Activated T-helper 17 cell treated with anti-CD3 and anti-CD28 coated beads, Interleukin-2, amount 50 U/mL, for 72 hours (primary cell): ENCODE measurements around the gene SAXO2. TPM values are rescaled to one million over a fixed set of nuclear protein-coding genes. Genes with fewer than 3 reads are reported as not detected.
A peak's percentile ranks its signal among the peaks of the same experiment; 100 is the strongest.
"Not testable (repeated sequence)": the region's sequence is repeated elsewhere in the genome, so short reads cannot be mapped to it uniquely, and the experiment has no call there.

ENCODE experiments used
- ATAC-seq: fragments of 150-1000 bp; cut with Tn5 transposase; replicated peaks from 2 replicates; pipeline ENCODE4 v1.10.0; 2021; ENCODE audit warnings: mild to moderate bottlenecking, moderate library complexity
- H3K27ac Mint-ChIP-seq: one replicate; pipeline ENCODE4 v1.8.0; 2022; ENCODE audit warnings: mixed read lengths
- H3K27me3 Mint-ChIP-seq: one replicate; pipeline ENCODE4 v1.8.0; 2022; ENCODE audit warnings: mixed read lengths
- H3K36me3 Mint-ChIP-seq: one replicate; pipeline ENCODE4 v1.8.0; 2022; ENCODE audit warnings: low read depth, mild to moderate bottlenecking, mixed read lengths
- H3K4me1 Mint-ChIP-seq: one replicate; pipeline ENCODE4 v1.8.0; 2022; ENCODE audit warnings: mixed read lengths
- H3K4me3 Mint-ChIP-seq: one replicate; pipeline ENCODE4 v1.8.0; 2022; ENCODE audit warnings: mild to moderate bottlenecking, mixed read lengths
- H3K9me3 Mint-ChIP-seq: one replicate; pipeline ENCODE4 v1.8.0; 2022; ENCODE audit warnings: mixed read lengths
- total RNA-seq, 2 donors: library from RNA; stranded (reverse); gene quantifications; one replicate each; pipeline ENCODE4 v1.2.3, GENCODE V29; 2022

SAXO2 gene, protein sequence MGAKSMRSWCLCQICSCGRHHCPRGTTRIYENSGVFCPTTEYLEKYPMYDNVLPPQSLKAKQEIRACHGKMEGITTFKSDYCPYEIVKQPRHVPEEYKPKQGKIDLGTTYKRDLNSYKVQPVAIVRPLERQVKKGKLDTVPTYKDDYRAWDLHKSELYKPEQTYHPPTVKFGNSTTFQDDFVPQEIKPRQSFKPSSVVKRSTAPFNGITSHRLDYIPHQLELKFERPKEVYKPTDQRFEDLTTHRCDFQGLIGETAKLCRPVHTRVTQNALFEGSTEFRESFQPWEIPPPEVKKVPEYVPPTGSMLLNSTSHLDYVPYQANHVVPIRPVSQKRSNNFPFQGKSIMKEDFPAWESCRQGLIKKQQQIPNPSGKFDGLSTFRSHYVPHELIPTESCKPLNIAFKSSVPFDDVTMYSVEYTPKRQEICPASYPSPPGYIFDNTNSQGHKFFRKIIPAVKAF
- not detected for total RNA-seq

GRCh38 chr15:82262422-82263026, at the start of gene SAXO2, which contains the start of gene EFL1:
Gene SAXO2 (plus strand): TSS chr15:82262818. CDS start chr15:82262880, 62 bp downstream.
Gene EFL1 (minus strand): TSS chr15:82262734. CDS start chr15:82261778, 956 bp downstream.
- H3K4me3 Mint-ChIP-seq, result peak within 1 kb of the TSS; percentile 92
- H3K9me3 Mint-ChIP-seq, result no peaks in the 10 kb centered on the region
- peak; percentile 95 for ATAC-seq
- no peaks in the 10 kb centered on the region for H3K27me3 Mint-ChIP-seq
- H3K36me3 Mint-ChIP-seq, result peaks cover 34% of the 10 kb centered on the region
- peak within 1 kb of the TSS; percentile 88 for H3K27ac Mint-ChIP-seq
- peaks cover 12% of the 10 kb centered on the region for H3K4me1 Mint-ChIP-seq

DNA sequence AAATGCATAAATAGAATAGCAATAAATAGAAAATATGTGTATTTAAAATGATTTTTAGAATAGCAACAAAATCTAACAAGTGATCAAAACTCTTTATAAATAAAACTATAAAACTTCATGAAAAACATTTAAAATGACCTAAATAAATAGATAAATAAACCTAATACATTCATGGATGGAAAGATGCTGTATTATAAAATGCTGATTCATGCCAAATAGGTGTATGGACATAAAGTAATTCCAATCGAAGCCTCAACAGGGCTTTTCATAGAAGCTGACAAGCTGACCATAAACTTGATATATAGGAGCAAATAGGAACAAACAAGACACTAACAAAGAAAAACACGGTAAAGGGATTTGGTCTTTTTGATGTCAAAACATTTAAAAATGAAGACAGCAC, 46.5 kb upstream of the SAXO2 start:
- not testable (repeated sequence) for ATAC-seq

DNA sequence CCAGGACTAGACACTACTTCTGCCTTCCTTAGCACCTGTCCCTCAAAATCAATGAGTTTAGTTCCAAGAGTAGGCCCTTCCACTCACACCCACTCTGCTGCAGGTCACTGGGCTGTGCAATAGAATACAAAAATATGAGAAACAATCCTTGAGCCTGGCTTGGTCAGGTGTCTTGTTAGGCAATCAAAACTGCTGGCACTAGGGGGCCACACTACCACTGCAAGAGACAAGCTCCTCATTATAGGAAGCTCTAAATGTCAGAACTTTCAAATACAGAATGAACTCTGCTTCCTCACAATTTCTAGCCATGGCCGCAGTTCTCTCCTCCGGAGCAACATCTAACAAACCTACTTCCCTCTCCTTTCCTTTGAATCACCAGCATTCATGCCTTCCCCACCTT, 41.1 kb upstream of the SAXO2 start:
- not testable (repeated sequence) for H3K27me3 Mint-ChIP-seq, H3K4me1 Mint-ChIP-seq, H3K4me3 Mint-ChIP-seq, H3K27ac Mint-ChIP-seq, ATAC-seq, H3K9me3 Mint-ChIP-seq
- peaks cover 69% of the 10 kb centered on the region for H3K36me3 Mint-ChIP-seq

More for the DNA sequence above, 46.5 kb upstream of the SAXO2 start:
- H3K9me3 Mint-ChIP-seq, H3K4me1 Mint-ChIP-seq, H3K27ac Mint-ChIP-seq, H3K4me3 Mint-ChIP-seq, H3K27me3 Mint-ChIP-seq: not testable (repeated sequence)
- H3K36me3 Mint-ChIP-seq, result peaks cover 89% of the 10 kb centered on the region

GRCh38 chr15:82228750-82229149, 33.9 kb upstream of the SAXO2 start:
- no peaks in the 10 kb centered on the region for H3K9me3 Mint-ChIP-seq
- H3K27me3 Mint-ChIP-seq, result no peaks in the 10 kb centered on the region
- peaks cover 73% of the 10 kb centered on the region for H3K36me3 Mint-ChIP-seq
- peaks cover 6% of the 10 kb centered on the region for H3K4me1 Mint-ChIP-seq
- no peak overlapping the region for H3K4me3 Mint-ChIP-seq
- ATAC-seq, result peak; percentile 54
- no peak overlapping the region for H3K27ac Mint-ChIP-seq

DNA sequence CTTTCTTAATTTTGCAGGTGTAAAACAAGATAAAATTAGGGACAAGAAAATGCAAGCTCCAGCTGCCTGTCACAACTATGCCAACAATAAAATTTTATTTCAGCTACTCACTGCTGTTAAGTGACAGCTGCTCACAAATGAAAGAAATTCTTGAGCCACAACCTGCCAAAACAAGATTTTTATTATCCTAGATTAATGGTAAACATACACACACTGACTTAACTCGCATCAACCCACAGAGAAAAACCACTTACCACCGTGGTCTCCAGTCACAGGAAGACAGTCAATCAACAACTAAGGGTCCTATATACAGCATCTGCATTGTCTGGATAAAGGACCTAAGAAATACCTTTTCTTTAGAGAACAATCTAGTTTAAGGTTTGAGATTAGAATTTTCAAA, 31.4 kb upstream of the SAXO2 start:
- Mint-ChIP-seq H3K4me3 (no peak overlapping the region), H3K36me3 (peaks cover 58% of the 10 kb centered on the region), H3K4me1 (peaks cover 6% of the 10 kb centered on the region), H3K27me3 (no peaks in the 10 kb centered on the region), H3K9me3 (no peaks in the 10 kb centered on the region), H3K27ac (no peak overlapping the region)
- ATAC-seq, result no peak

DNA sequence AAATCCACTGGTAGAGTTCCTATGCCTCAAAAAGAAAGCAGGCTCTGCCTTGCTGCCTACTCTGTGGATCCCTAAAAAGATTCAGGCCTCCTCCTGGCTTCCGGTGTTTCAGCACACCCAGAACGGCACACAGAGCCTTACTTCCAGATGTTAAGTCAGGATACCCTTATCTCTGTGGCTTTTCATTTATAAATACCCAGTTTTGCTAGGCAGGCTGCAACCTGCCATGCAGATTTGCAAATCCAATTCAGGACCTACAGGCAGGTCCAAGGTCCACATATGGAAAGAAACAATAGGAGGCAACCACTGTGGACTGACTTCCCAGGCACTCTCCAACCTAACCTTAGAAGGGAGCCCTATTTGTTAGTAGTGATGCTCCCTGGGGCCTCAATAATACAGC, 30.8 kb upstream of the SAXO2 start:
- Mint-ChIP-seq H3K9me3 (no peaks in the 10 kb centered on the region), H3K4me3 (no peak overlapping the region), H3K4me1 (peaks cover 1% of the 10 kb centered on the region), H3K27ac (no peak overlapping the region), H3K27me3 (no peaks in the 10 kb centered on the region), H3K36me3 (peaks cover 58% of the 10 kb centered on the region)
- no peak for ATAC-seq

GRCh38 chr15:82237944-82238534, 24.6 kb upstream of the SAXO2 start:
- H3K4me1 Mint-ChIP-seq, H3K27ac Mint-ChIP-seq, H3K27me3 Mint-ChIP-seq, H3K4me3 Mint-ChIP-seq, ATAC-seq, H3K9me3 Mint-ChIP-seq: not testable (repeated sequence)
- peaks cover 59% of the 10 kb centered on the region for H3K36me3 Mint-ChIP-seq

- peaks cover 67% of the 10 kb centered on the region for H3K36me3 Mint-ChIP-seq
- H3K27ac Mint-ChIP-seq, result no peak overlapping the region
- no peaks in the 10 kb centered on the region for H3K4me1 Mint-ChIP-seq
- H3K27me3 Mint-ChIP-seq, result no peaks in the 10 kb centered on the region
- H3K9me3 Mint-ChIP-seq, result no peaks in the 10 kb centered on the region
- H3K4me3 Mint-ChIP-seq, result no peak overlapping the region
- ATAC-seq, result no peak
Measured at GRCh38 chr15:82239685-82240391, 22.8 kb upstream of the SAXO2 start.

- not testable (repeated sequence) for H3K9me3 Mint-ChIP-seq, ATAC-seq, H3K4me3 Mint-ChIP-seq, H3K4me1 Mint-ChIP-seq, H3K27me3 Mint-ChIP-seq
- peak overlapping the region; percentile 7 for H3K27ac Mint-ChIP-seq
- peaks cover 71% of the 10 kb centered on the region for H3K36me3 Mint-ChIP-seq
Measured at GRCh38 chr15:82241836-82242499, 20.6 kb upstream of the SAXO2 start.

GRCh38 chr15:82243644-82244043, 19.0 kb upstream of the SAXO2 start:
- not testable (repeated sequence) for H3K27ac Mint-ChIP-seq

DNA sequence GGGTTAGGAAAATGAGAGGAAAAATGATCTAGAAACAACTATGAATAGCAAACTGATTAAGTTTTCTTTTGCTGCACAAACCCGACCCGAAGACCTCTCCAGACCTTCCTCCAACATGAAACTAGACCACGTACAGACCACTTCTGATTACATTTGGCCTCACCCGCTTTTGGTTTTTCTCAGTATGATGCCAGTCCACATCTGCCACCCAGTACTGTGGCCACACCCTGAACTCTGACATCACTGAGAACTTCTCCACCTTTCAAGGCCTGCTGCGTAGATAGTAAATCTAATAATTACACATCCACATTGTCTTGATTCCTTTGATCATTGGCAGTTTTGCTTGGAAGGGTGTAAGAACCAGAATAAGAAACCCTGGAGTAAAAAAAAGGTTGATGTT, 16.7 kb upstream of the SAXO2 start:
- ATAC-seq, H3K27me3 Mint-ChIP-seq, H3K9me3 Mint-ChIP-seq, H3K27ac Mint-ChIP-seq, H3K4me3 Mint-ChIP-seq, H3K4me1 Mint-ChIP-seq: not testable (repeated sequence)
- peaks cover 54% of the 10 kb centered on the region for H3K36me3 Mint-ChIP-seq

More at GRCh38 chr15:82243644-82244043, 19.0 kb upstream of the SAXO2 start:
- not testable (repeated sequence) for H3K4me1 Mint-ChIP-seq, H3K9me3 Mint-ChIP-seq, ATAC-seq, H3K27me3 Mint-ChIP-seq, H3K4me3 Mint-ChIP-seq
- peaks cover 67% of the 10 kb centered on the region for H3K36me3 Mint-ChIP-seq

- H3K4me1 Mint-ChIP-seq, H3K27me3 Mint-ChIP-seq, H3K27ac Mint-ChIP-seq, H3K9me3 Mint-ChIP-seq, H3K4me3 Mint-ChIP-seq: not testable (repeated sequence)
- peak; percentile 31 for ATAC-seq
- H3K36me3 Mint-ChIP-seq, result peaks cover 65% of the 10 kb centered on the region
Measured at GRCh38 chr15:82248261-82248660, 14.4 kb upstream of the SAXO2 start.

GRCh38 chr15:82261566-82262421, 824 bp upstream of the SAXO2 start:
- not testable (repeated sequence) for H3K27me3 Mint-ChIP-seq, H3K9me3 Mint-ChIP-seq
- ATAC-seq, result peak; percentile 77
- H3K4me1 Mint-ChIP-seq, result peaks cover 12% of the 10 kb centered on the region
- H3K4me3 Mint-ChIP-seq, result peak overlapping the region; percentile 92
- peaks cover 42% of the 10 kb centered on the region for H3K36me3 Mint-ChIP-seq
- H3K27ac Mint-ChIP-seq, result peak overlapping the region; percentile 88
